IPS-11a (cell line): ENCODE results near the gene ARID4B.
"Not testable (repeated sequence)": the region's sequence is repeated elsewhere in the genome, so short reads cannot be mapped to it uniquely, and the experiment has no call there.

Experiments
- H3K4me3 ChIP-seq: one replicate; pipeline ENCODE4 v1.5.1; 2013; ENCODE audit warnings: low read depth, low read length, control low read depth

Gene ARID4B

GRCh38 chr1:235297579-235297978 lies 30.4 kb downstream of the ARID4B start:
- no peak overlapping the region for H3K4me3 ChIP-seq

GRCh38 chr1:235296729-235297128 lies 31.2 kb downstream of the ARID4B start:
- H3K4me3 ChIP-seq, result no peak overlapping the region

GRCh38 chr1:235295902-235296350 lies 32.1 kb downstream of the ARID4B start:
- no peak overlapping the region for H3K4me3 ChIP-seq

GRCh38 chr1:235293322-235293942 lies 34.5 kb downstream of the ARID4B start:
- no peak overlapping the region for H3K4me3 ChIP-seq

- H3K4me3 ChIP-seq, result no peak overlapping the region
Measured at GRCh38 chr1:235292790-235293189, 35.2 kb downstream of the ARID4B start.

- no peak overlapping the region for H3K4me3 ChIP-seq
Measured at GRCh38 chr1:235291599-235292091, 36.3 kb downstream of the ARID4B start.

GRCh38 chr1:235290740-235291502 lies 37.1 kb downstream of the ARID4B start:
- no peak overlapping the region for H3K4me3 ChIP-seq

GRCh38 chr1:235289859-235290739 lies 37.9 kb downstream of the ARID4B start:
- no peak overlapping the region for H3K4me3 ChIP-seq

- H3K4me3 ChIP-seq, result no peak overlapping the region
Measured at GRCh38 chr1:235287208-235287882, 40.6 kb downstream of the ARID4B start.

- no peak overlapping the region for H3K4me3 ChIP-seq
Measured at GRCh38 chr1:235286667-235287066, 41.3 kb downstream of the ARID4B start.

- H3K4me3 ChIP-seq, result no peak overlapping the region
Measured at GRCh38 chr1:235284231-235284769, 43.7 kb downstream of the ARID4B start.

- not testable (repeated sequence) for H3K4me3 ChIP-seq
Measured at GRCh38 chr1:235283636-235284035, 44.3 kb downstream of the ARID4B start.

- H3K4me3 ChIP-seq, result no peak overlapping the region
Measured at GRCh38 chr1:235280467-235280866, 47.5 kb downstream of the ARID4B start.

- H3K4me3 ChIP-seq, result no peak overlapping the region
Measured at GRCh38 chr1:235279694-235280093, 48.3 kb downstream of the ARID4B start.

GRCh38 chr1:235278915-235279292 lies 49.1 kb downstream of the ARID4B start:
- H3K4me3 ChIP-seq, result no peak overlapping the region

GRCh38 chr1:235278233-235278914 lies 49.6 kb downstream of the ARID4B start:
- H3K4me3 ChIP-seq, result no peak overlapping the region

- no peak overlapping the region for H3K4me3 ChIP-seq
Measured at GRCh38 chr1:235277709-235278108, 50.3 kb downstream of the ARID4B start.

GRCh38 chr1:235275836-235276235 lies 52.1 kb downstream of the ARID4B start:
- no peak overlapping the region for H3K4me3 ChIP-seq

GRCh38 chr1:235275223-235275622 lies 52.8 kb downstream of the ARID4B start:
- no peak overlapping the region for H3K4me3 ChIP-seq

GRCh38 chr1:235272851-235273250 lies 55.1 kb downstream of the ARID4B start:
- no peak overlapping the region for H3K4me3 ChIP-seq
